Measurements from ENCODE around the gene OVOL2.
A peak's percentile ranks its signal among the peaks of the same experiment; 100 is the strongest.
"Not testable (repeated sequence)": the region's sequence is repeated elsewhere in the genome, so short reads cannot be mapped to it uniquely, and the experiment has no call there.

The OVOL2 gene

DNA sequence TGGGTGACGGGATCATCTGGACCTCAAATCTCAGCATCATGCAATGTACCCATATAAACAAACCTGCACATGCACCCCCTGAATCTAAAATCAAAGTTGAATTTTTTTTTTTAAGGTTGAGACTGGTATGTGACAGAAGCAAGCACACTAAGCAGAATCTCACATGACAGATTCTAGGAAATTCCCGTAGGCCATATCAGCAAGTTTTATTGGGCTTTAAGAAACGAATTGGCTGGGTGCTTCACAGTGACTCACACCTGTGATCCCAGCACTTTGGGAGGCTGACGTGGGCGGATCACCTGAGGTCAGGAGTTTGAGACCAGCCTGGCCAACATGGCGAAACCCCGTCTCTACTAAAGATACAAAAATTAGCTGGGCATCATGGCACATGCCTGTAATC lies 30.7 kb downstream of the OVOL2 start:
- not testable (repeated sequence) for H3K79me2 ChIP-seq (ENCODE audit: control insufficient read depth, insufficient read depth, low read length, poor library complexity); H4K91ac ChIP-seq (ENCODE audit: low read depth, low read length); H3K4me3 ChIP-seq (ENCODE audit: low read depth, low read length); H2BK12ac ChIP-seq (ENCODE audit: low read length); H2AK5ac ChIP-seq (ENCODE audit: low read length); DNase-seq; H3K14ac ChIP-seq (ENCODE audit: low read length); H3K18ac ChIP-seq (ENCODE audit: low read length); H3K9ac ChIP-seq (ENCODE audit: low read length); H3K4me2 ChIP-seq (ENCODE audit: low read length); H2BK5ac ChIP-seq (ENCODE audit: low read depth, low read length, poor library complexity); H3K79me1 ChIP-seq (ENCODE audit: low read length); H3K23ac ChIP-seq (ENCODE audit: low read length); H3K27me3 ChIP-seq (ENCODE audit: insufficient read depth, low read length); H3K9me3 ChIP-seq (ENCODE audit: insufficient read depth, low read depth, low read length); H2AFZ ChIP-seq (ENCODE audit: insufficient read depth, low read length, poor library complexity); H4K12ac ChIP-seq (ENCODE audit: low read depth, low read length); H4K8ac ChIP-seq (ENCODE audit: low read depth, low read length); H2BK120ac ChIP-seq (ENCODE audit: insufficient read depth, low read length, poor library complexity); H3K4ac ChIP-seq (ENCODE audit: low read depth, low read length); H3K27ac ChIP-seq (ENCODE audit: low read depth, low read length); H3K4me1 ChIP-seq (ENCODE audit: control insufficient read depth in 1 of 2, insufficient read depth in 2 of 2, low read length in 2 of 2)
- no CpG with 5 or more reads among the region's 7 CpGs for WGBS (ENCODE audit: extremely low coverage, insufficient coverage, insufficient read length)
- peaks cover 21 to 27% of the 10 kb centered on the region in 2 experiments for H3K36me3 ChIP-seq (ENCODE audit: control insufficient read depth in 1 of 2, insufficient read depth in 2 of 2, low read length in 2 of 2)

DNA sequence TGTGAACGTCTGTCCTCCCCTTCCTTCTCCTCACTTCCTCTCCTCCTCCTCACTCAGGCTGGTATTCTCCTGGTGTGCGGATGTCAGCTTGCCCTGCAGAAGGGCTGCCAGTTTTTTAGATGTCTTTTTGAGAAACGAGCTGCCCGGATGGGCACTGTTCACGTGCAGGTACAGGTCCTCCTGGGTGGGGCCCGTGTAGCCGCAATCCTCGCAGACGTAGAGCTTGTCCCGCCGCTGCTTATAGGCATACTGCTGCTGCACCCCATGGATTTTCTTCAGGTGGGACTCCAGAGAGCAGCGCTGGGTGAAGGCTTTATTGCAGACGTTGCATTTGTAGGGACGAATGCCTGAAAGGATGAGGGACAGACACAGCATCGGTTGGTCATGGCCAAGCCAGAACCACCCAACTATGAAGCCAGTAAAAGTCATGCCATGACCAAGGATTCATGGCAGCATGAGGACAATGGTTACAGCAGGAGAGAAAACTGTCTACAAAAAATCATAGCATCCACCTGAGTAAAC lies 33.0 kb downstream of the OVOL2 start:
- Histone ChIP-seq H2BK12ac (ENCODE audit: low read length) (no peak overlapping the region), H3K36me3 (ENCODE audit: control insufficient read depth in 1 of 2, insufficient read depth in 2 of 2, low read length in 2 of 2) (peaks cover 37 to 49% of the 10 kb centered on the region in 2 experiments), H3K27me3 (ENCODE audit: insufficient read depth, low read length) (no peaks in the 10 kb centered on the region), H3K79me2 (ENCODE audit: control insufficient read depth, insufficient read depth, low read length, poor library complexity) (no peaks in the 10 kb centered on the region), H2BK5ac (ENCODE audit: low read depth, low read length, poor library complexity) (no peak overlapping the region), H3K18ac (ENCODE audit: low read length) (no peak overlapping the region), H3K9ac (ENCODE audit: low read length) (no peak overlapping the region), H3K4me2 (ENCODE audit: low read length) (no peak overlapping the region), H3K14ac (ENCODE audit: low read length) (no peak overlapping the region), H2AK5ac (ENCODE audit: low read length) (no peak overlapping the region), H3K4ac (ENCODE audit: low read depth, low read length) (no peak overlapping the region), H4K91ac (ENCODE audit: low read depth, low read length) (no peak overlapping the region), H4K12ac (ENCODE audit: low read depth, low read length) (no peak overlapping the region), H4K8ac (ENCODE audit: low read depth, low read length) (no peak overlapping the region), H2BK120ac (ENCODE audit: insufficient read depth, low read length, poor library complexity) (no peak overlapping the region), H3K4me1 (ENCODE audit: control insufficient read depth in 1 of 2, insufficient read depth in 2 of 2, low read length in 2 of 2) (no peaks in the 10 kb centered on the region), H3K23ac (ENCODE audit: low read length) (no peak overlapping the region), H2AFZ (ENCODE audit: insufficient read depth, low read length, poor library complexity) (no peak overlapping the region), H3K79me1 (ENCODE audit: low read length) (no peaks in the 10 kb centered on the region), H3K4me3 (ENCODE audit: low read depth, low read length) (no peak overlapping the region), H3K27ac (ENCODE audit: low read depth, low read length) (no peak overlapping the region), H3K9me3 (ENCODE audit: insufficient read depth, low read depth, low read length) (peaks cover 5% of the 10 kb centered on the region)
- no peak for DNase-seq
- no CpG with 5 or more reads among the region's 15 CpGs for WGBS (ENCODE audit: extremely low coverage, insufficient coverage, insufficient read length)

DNA sequence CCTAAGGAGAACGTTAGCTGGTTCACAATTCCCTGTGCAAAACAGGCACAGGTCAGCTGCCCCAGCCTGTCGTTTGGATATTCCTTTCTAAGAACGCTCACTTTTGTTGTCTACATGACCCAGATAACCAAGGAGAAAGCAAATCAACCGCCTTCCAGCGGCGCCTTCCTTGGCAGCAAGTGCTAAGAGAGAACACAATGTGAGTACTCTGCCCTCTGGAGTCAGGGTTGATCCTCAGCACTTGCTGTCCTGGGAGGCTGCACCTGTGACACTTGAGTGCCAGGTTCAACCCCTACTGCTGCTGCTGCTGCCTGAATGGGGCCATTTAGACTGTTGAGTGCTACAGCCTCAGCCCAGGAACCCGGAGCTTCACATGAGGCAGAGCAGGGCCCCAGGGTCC lies 36.8 kb downstream of the OVOL2 start:
- H3K18ac ChIP-seq (ENCODE audit: low read length), result no peak overlapping the region
- H3K4ac ChIP-seq (ENCODE audit: low read depth, low read length), result no peak overlapping the region
- no peak overlapping the region for H3K9ac ChIP-seq (ENCODE audit: low read length)
- no peak overlapping the region for H2AFZ ChIP-seq (ENCODE audit: insufficient read depth, low read length, poor library complexity)
- no peak overlapping the region for H3K23ac ChIP-seq (ENCODE audit: low read length)
- peaks cover 38 to 49% of the 10 kb centered on the region in 2 experiments for H3K36me3 ChIP-seq (ENCODE audit: control insufficient read depth in 1 of 2, insufficient read depth in 2 of 2, low read length in 2 of 2)
- H2BK5ac ChIP-seq (ENCODE audit: low read depth, low read length, poor library complexity), result no peak overlapping the region
- no peaks in the 10 kb centered on the region for H3K79me1 ChIP-seq (ENCODE audit: low read length)
- no peaks in the 10 kb centered on the region for H3K4me1 ChIP-seq (ENCODE audit: control insufficient read depth in 1 of 2, insufficient read depth in 2 of 2, low read length in 2 of 2)
- H4K8ac ChIP-seq (ENCODE audit: low read depth, low read length), result no peak overlapping the region
- H3K14ac ChIP-seq (ENCODE audit: low read length), result no peak overlapping the region
- H3K27ac ChIP-seq (ENCODE audit: low read depth, low read length), result no peak overlapping the region
- H3K4me3 ChIP-seq (ENCODE audit: low read depth, low read length), result no peak overlapping the region
- H4K91ac ChIP-seq (ENCODE audit: low read depth, low read length), result no peak overlapping the region
- no peak overlapping the region for H2BK120ac ChIP-seq (ENCODE audit: insufficient read depth, low read length, poor library complexity)
- no peak overlapping the region for H2BK12ac ChIP-seq (ENCODE audit: low read length)
- WGBS (ENCODE audit: extremely low coverage, insufficient coverage, insufficient read length), result no CpG with 5 or more reads among the region's 7 CpGs
- no peaks in the 10 kb centered on the region for H3K27me3 ChIP-seq (ENCODE audit: insufficient read depth, low read length)
- no peak overlapping the region for H2AK5ac ChIP-seq (ENCODE audit: low read length)
- H4K12ac ChIP-seq (ENCODE audit: low read depth, low read length), result no peak overlapping the region
- DNase-seq, result peak in 1 of 2 donors; percentile 14
- H3K9me3 ChIP-seq (ENCODE audit: insufficient read depth, low read depth, low read length), result peaks cover 5% of the 10 kb centered on the region
- H3K79me2 ChIP-seq (ENCODE audit: control insufficient read depth, insufficient read depth, low read length, poor library complexity), result no peaks in the 10 kb centered on the region
- H3K4me2 ChIP-seq (ENCODE audit: low read length), result no peak overlapping the region

DNA sequence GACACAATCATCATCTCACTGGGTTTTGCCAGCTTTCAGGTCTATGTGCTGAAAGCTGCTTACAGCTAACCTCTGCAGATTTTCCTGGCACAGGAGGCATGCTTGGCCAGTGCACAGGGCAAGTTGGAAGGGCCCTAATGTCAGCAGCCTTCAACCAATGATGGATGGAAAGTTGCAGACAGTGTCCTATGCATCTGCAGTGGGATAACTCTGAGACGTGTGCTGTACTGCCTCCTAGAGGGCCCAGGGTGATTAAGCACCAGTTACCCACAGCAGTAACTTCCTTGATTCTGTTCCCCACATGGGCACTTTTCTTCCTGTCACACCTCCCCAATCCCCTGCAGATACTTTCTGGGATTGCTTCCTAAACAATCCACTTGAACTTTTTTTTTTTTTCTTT lies 38.6 kb downstream of the OVOL2 start:
- no peak overlapping the region for H2BK5ac ChIP-seq (ENCODE audit: low read depth, low read length, poor library complexity)
- no peak overlapping the region for H4K8ac ChIP-seq (ENCODE audit: low read depth, low read length)
- peaks cover 5% of the 10 kb centered on the region for H3K9me3 ChIP-seq (ENCODE audit: insufficient read depth, low read depth, low read length)
- H3K9ac ChIP-seq (ENCODE audit: low read length), result no peak overlapping the region
- no peak overlapping the region for H3K4ac ChIP-seq (ENCODE audit: low read depth, low read length)
- H3K36me3 ChIP-seq (ENCODE audit: control insufficient read depth in 1 of 2, insufficient read depth in 2 of 2, low read length in 2 of 2), result peaks cover 31 to 42% of the 10 kb centered on the region in 2 experiments
- H2AFZ ChIP-seq (ENCODE audit: insufficient read depth, low read length, poor library complexity), result no peak overlapping the region
- no peak overlapping the region for H3K18ac ChIP-seq (ENCODE audit: low read length)
- no peaks in the 10 kb centered on the region for H3K27me3 ChIP-seq (ENCODE audit: insufficient read depth, low read length)
- no peaks in the 10 kb centered on the region for H3K79me1 ChIP-seq (ENCODE audit: low read length)
- H2BK120ac ChIP-seq (ENCODE audit: insufficient read depth, low read length, poor library complexity), result no peak overlapping the region
- H3K27ac ChIP-seq (ENCODE audit: low read depth, low read length), result no peak overlapping the region
- H4K12ac ChIP-seq (ENCODE audit: low read depth, low read length), result no peak overlapping the region
- DNase-seq, result peak; percentile 28 to 65
- no peaks in the 10 kb centered on the region for H3K4me1 ChIP-seq (ENCODE audit: control insufficient read depth in 1 of 2, insufficient read depth in 2 of 2, low read length in 2 of 2)
- no peak overlapping the region for H4K91ac ChIP-seq (ENCODE audit: low read depth, low read length)
- no peak overlapping the region for H3K14ac ChIP-seq (ENCODE audit: low read length)
- no CpG with 5 or more reads among the region's 1 CpG for WGBS (ENCODE audit: extremely low coverage, insufficient coverage, insufficient read length)
- H3K4me2 ChIP-seq (ENCODE audit: low read length), result no peak overlapping the region
- no peak overlapping the region for H2BK12ac ChIP-seq (ENCODE audit: low read length)
- H2AK5ac ChIP-seq (ENCODE audit: low read length), result no peak overlapping the region
- H3K23ac ChIP-seq (ENCODE audit: low read length), result no peak overlapping the region
- H3K4me3 ChIP-seq (ENCODE audit: low read depth, low read length), result no peak overlapping the region
- no peaks in the 10 kb centered on the region for H3K79me2 ChIP-seq (ENCODE audit: control insufficient read depth, insufficient read depth, low read length, poor library complexity)
